RWPE2 (cell line): Measurements from ENCODE around the gene DUSP2.

Experiments
- ATAC-seq: fragments of 200-7000 bp; cut with Tn5 transposase; 3 replicates; pipeline ENCODE4 v1.9.1; 2021; ENCODE audit warnings: low read depth
- DNase-seq: peaks from one replicate; pipeline ENCODE4 v3.0.0-alpha.2; 2020; ENCODE audit warnings: low spot score
- H3K27ac ChIP-seq: fragments of 450-650 bp; 2 replicates; pipeline ENCODE4 v1.5.1; 2017; ENCODE audit warnings: mild to moderate bottlenecking; ENCODE audit not compliant: poor library complexity, severe bottlenecking
- H3K27me3 ChIP-seq: fragments of 250-450 bp; sonication (Bioruptor Pico); 2 replicates; pipeline ENCODE4 v1.5.1; 2021; ENCODE audit warnings: mild to moderate bottlenecking, moderate library complexity; ENCODE audit not compliant: insufficient read depth, poor library complexity, severe bottlenecking
- H3K36me3 ChIP-seq: fragments of 250-450 bp; sonication (Bioruptor Pico); 2 replicates; pipeline ENCODE4 v1.5.1; 2020; ENCODE audit warnings: low read depth, mild to moderate bottlenecking, moderate library complexity
- H3K4me1 ChIP-seq: fragments of 250-450 bp; sonication (Bioruptor Pico); 2 replicates; pipeline ENCODE4 v1.5.1; 2021; ENCODE audit warnings: mild to moderate bottlenecking, moderate library complexity; ENCODE audit not compliant: insufficient read depth, poor library complexity, severe bottlenecking
- H3K4me3 ChIP-seq: fragments of 250-450 bp; sonication (Bioruptor Pico); 2 replicates; pipeline ENCODE4 v1.5.1; 2021; ENCODE audit warnings: mild to moderate bottlenecking, moderate library complexity; ENCODE audit not compliant: severe bottlenecking
- H3K9me3 ChIP-seq: fragments of 250-450 bp; sonication (Bioruptor Pico); 2 replicates; pipeline ENCODE4 v1.5.1; 2021; ENCODE audit warnings: mild to moderate bottlenecking, moderate library complexity; ENCODE audit not compliant: severe bottlenecking
- TF ChIP-seq, protein P1 (sequence below): fragments of 450-650 bp; IDR thresholded peaks from one replicate; pipeline ENCODE4 v1.5.1; 2017; ENCODE audit warnings: mild to moderate bottlenecking, moderate library complexity; ENCODE audit not compliant: poor library complexity, severe bottlenecking

Gene DUSP2

DNA sequence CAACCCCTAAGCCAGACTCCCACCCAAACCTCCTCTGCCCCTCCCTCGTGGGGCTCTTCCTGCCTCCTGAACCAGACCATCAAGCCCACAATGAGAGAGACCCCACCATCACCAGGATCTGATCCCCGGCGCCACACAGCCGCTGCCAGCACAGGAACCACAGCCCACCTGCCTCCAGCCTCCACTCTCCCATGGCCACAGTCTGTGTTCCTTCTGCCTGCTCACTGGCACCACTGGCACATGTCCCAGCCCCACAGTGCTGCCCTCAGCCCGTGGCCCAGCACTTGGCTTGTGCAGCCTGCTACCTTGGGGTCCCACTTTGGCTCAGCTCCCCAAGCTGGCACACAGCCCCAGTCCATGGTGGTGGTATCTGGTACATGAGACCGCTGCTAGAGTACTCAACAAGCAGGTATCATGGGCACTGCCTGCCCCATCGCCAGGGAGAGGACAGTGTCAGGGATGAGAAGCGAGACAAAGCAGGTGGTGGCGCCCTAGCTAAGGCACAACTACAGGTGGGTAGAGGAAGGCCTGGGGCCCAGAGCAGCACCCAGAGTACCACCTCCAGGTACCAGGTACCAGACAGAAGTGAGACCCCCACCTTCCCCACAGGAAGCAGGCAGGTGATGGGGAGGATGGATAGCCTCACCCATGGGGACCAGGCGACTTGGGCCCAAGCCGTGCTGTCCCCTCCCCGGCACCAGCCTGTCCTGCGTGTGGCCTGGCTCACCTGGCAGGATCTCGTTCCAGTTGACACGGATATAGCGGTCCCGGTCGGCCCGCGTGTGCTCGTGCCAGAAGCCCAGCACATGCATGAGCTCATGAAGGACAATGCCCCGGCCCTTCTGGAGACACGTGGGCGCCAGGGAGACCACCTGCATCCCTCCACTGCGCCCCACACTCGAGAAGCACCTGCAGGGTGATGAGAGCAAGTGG lies 13.2 kb downstream of the DUSP2 start:
- no peak overlapping the region for H3K27ac ChIP-seq
- DNase-seq (no peak), ATAC-seq (no peak)
- no peaks in the 10 kb centered on the region for H3K36me3 ChIP-seq
- H3K4me3 ChIP-seq, result no peak overlapping the region
- TF ChIP-seq, protein P1, sequence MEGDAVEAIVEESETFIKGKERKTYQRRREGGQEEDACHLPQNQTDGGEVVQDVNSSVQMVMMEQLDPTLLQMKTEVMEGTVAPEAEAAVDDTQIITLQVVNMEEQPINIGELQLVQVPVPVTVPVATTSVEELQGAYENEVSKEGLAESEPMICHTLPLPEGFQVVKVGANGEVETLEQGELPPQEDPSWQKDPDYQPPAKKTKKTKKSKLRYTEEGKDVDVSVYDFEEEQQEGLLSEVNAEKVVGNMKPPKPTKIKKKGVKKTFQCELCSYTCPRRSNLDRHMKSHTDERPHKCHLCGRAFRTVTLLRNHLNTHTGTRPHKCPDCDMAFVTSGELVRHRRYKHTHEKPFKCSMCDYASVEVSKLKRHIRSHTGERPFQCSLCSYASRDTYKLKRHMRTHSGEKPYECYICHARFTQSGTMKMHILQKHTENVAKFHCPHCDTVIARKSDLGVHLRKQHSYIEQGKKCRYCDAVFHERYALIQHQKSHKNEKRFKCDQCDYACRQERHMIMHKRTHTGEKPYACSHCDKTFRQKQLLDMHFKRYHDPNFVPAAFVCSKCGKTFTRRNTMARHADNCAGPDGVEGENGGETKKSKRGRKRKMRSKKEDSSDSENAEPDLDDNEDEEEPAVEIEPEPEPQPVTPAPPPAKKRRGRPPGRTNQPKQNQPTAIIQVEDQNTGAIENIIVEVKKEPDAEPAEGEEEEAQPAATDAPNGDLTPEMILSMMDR, result no peak
- H3K27me3 ChIP-seq, result no peaks in the 10 kb centered on the region
- H3K4me1 ChIP-seq, result no peaks in the 10 kb centered on the region
- H3K9me3 ChIP-seq, result no peaks in the 10 kb centered on the region

DNA sequence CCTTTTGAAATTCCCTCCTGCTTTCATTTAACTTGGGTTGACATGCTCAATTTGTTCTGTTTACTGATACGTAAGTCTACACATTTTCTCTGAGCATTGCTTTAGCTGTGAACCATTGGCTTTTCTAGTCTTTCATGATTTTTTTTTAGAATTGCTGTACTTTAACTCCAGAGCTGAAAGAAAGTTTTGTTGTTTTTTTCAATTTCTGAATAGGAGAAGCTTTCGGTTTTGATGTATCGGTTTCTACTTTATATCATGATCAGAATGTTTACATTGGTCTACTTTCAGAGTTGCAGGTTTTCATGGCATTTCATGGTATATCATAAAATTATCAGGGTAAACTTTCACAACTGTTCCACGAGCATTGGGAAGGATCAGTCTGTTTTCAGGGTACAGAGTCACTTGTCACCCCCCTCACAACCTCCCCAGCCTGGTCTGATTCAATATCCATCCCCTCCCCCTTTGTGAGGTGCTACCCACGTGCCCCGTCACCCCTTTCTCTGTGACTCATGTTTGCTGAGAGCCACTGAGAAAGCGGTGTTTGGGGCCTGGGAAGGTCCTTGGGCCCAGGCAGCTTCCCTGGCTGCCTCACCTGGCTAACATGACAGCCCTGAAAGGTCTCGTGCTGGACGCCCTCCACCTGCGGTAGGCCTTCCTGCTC lies 14.0 kb downstream of the DUSP2 start:
- H3K27me3 ChIP-seq, result no peaks in the 10 kb centered on the region

DNA sequence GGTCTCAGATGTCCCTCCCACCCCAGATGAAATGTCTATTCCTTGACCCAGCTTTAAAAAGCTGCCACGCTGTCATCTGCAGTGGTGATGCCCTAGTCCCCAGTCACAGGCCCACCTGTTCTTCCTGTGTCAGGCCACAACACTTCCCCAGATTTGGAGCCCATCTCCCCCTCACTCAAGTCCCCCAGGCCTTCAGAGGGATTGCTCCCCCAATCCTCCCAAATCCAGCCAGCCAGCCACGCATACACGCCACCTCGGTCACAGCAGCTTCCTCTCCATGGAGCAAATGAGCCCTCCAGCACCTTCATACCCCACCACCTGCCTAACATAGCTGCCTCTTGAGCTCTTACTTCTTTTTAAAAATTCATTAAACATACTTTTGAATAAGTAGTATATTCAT lies 14.8 kb downstream of the DUSP2 start:
- Histone ChIP-seq H3K27me3 (no peaks in the 10 kb centered on the region), H3K4me3 (no peak overlapping the region), H3K4me1 (no peaks in the 10 kb centered on the region), H3K36me3 (no peaks in the 10 kb centered on the region), H3K9me3 (no peaks in the 10 kb centered on the region), H3K27ac (no peak overlapping the region)
- ATAC-seq, result no peak
- TF ChIP-seq, protein P1, result no peak
- DNase-seq, result no peak

More for the DNA sequence above, 14.0 kb downstream of the DUSP2 start:
- H3K4me3 ChIP-seq, result no peak overlapping the region
- no peaks in the 10 kb centered on the region for H3K9me3 ChIP-seq
- H3K27ac ChIP-seq, result no peak overlapping the region
- H3K4me1 ChIP-seq, result no peaks in the 10 kb centered on the region
- TF ChIP-seq, protein P1, result no peak
- no peak for ATAC-seq
- no peak for DNase-seq
- H3K36me3 ChIP-seq, result no peaks in the 10 kb centered on the region

DNA sequence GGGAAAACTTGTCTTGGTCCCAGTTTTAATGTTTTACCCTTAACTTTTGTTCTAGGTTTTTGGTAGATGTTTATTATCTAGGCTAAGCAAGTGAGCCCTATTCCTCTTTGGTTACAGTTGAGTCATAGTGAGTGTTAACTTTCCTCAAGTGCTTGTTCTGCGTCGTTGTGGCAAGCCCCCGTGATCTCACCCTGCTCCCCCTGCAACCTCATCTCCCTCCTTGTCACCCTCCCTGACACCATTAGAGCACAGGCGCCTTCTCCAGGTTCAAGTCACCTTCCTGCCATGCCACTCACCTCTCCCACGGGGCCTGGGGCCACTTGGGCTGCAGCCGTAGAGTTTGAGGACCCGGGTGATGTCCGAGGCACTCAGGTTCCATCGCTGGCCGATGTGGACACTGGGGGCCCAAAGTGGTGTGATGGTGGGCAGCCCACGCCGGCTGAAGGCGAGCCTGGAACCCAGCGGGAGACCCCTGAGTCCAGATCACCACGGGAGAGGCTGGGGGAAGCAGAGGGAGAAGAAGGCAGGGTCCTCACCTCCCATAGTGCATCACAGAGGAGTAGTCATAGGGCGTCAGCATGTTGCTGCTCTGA lies 15.6 kb downstream of the DUSP2 start:
- no peaks in the 10 kb centered on the region for H3K9me3 ChIP-seq
- H3K4me1 ChIP-seq, result no peaks in the 10 kb centered on the region
- no peaks in the 10 kb centered on the region for H3K36me3 ChIP-seq
- ATAC-seq, result no peak
- DNase-seq, result no peak
- H3K27me3 ChIP-seq, result no peaks in the 10 kb centered on the region
- H3K27ac ChIP-seq, result no peak overlapping the region
- no peak overlapping the region for H3K4me3 ChIP-seq
- TF ChIP-seq, protein P1, result no peak
